Measurements from ENCODE around the gene UBASH3B.

UBASH3B gene

DNA sequence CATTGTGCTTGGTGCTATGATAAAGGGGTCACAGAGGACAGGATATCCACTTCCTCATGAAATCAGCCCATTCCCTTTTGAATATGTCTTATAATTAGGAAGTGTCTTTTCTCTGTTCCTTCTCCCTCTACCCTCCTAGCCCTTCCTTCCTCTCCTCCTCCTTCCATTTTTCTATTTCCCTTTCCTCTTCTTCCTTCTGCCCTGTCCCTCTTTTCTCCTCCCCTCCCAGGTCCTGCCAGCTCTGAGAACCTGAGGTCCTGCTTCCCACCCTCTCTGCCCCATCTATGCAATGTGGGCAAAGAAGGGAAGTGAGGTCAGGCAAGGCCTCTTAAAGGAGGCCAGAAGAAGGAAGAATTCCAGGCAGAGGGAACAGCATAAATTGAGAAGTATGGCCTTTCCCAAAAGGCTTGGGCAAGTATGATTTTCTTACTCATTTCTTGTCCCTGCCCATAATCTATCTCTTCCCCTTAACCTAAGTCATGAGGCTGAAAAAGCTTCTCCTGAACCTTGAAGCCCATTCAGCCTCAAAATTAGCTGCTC, 7.7 kb upstream of the UBASH3B start:
- DNase-seq (ENCODE audit: low spot score): no peak

DNA sequence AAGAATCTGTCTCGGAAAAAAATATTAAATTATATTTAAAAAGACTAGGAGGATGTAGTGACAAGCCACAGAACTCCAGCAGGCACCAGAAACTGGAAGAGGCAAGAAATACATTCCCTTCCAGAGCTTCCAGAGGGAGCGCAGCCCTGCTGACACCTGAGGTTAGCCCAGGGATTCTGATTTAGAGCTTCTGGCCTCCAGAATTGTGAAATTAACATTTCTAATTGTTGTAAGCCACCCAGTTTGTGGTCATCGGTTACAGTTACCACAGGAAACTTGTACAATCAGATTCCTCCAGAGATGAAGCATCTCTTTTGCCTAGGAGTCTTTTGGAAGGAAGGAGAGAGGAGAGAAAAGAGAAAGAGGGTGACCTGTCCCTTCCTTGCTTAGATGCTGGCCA, 6.4 kb upstream of the UBASH3B start:
- DNase-seq (ENCODE audit: low spot score): no peak

DNA sequence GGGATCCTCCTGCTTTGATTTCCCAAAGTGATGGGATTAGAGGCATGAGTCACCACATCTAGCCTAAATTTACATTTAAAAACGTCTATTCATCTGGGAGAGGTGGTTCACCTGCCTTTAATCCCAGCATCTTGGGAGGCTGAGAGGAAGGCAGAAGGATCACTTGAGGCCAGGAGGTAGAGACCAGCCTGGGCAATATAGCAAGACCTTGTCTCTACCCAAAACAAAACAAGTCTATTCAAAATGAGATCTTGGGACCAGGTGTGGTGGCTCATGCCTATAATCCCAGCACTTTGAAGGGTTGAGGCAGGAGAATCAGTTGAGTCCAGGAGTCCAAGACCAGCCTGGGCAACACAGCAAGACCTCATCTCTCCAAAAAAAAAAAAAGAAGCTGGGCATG, 4.9 kb upstream of the UBASH3B start:
- no peak for DNase-seq (ENCODE audit: low spot score)

DNA sequence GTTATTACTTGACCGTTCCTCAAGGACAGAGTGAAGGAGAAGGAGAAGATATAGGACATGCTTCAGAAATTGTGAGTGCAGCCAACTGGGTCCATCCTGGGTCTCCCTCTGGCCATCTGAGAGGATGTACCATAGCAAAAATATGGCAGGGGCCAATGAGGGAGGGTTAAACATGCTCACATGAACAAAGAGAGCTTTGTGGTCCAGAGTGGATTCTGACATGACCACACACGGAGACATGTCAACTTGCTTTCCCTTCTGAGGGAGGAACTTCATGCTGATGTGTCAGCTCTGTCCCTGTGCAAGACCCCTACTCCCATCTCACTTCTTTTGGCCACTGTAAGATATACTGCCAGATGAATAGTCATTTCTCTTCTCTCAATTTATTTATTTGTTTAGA, 3.0 kb upstream of the UBASH3B start:
- no peak for DNase-seq (ENCODE audit: low spot score)

DNA sequence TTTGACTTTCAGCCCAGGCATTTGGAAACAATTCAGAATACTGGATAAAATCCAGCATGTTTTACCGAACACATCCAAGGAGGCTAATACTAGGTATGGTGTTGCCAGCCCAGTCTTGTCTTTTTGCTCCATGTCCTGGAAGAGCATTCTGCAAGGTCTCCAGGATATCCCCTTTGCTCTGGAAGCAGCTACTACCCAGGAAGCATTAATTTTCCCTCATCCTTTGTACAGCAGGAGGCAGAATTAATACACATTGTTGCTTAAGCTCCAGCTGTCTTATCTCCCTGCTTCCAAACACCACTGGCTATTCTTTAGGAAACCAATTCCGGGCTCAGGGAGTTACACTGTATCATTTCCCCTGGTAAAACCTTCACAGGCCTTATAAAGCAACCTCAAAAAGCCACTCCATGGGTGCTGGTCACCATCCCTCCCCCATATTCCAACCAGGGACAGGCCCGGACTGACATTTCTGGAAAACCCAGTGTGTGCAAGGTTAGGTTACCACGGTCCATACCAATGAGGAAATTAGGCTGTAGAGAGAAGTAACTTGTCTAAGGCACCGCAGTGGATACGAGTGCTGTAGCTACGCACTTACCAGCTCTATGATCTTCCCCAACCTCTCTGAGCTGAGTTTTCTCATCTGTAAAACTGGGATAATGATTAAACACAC, 1.5 kb upstream of the UBASH3B start:
- DNase-seq (ENCODE audit: low spot score): no peak

DNA sequence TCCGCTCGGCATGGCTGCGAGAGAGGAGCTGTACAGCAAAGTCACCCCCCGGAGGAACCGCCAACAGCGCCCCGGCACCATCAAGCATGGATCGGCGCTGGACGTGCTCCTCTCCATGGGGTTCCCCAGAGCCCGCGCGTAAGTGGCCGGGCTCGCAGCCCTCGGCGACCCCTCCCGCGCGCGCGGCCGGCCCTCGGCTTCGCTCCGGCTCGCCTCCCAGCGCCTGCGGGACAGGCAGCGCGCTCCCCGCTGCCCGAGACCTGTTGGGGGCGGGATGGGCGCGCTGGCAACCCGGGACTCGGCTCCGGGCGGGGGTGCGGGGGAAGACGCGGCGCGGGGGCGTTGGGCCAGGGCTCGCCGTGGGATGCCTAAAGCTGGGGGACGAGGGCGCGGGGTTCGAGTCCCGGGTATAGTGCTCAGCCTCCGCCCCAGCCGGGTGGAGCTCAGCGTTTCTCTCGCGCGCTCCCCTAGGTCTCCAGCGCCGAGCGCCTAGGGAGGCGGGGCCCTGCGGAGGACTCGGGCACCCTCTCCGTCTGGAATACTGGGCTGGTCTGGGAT, 630 bp downstream of the UBASH3B start:
- no peak for DNase-seq (ENCODE audit: low spot score)

DNA sequence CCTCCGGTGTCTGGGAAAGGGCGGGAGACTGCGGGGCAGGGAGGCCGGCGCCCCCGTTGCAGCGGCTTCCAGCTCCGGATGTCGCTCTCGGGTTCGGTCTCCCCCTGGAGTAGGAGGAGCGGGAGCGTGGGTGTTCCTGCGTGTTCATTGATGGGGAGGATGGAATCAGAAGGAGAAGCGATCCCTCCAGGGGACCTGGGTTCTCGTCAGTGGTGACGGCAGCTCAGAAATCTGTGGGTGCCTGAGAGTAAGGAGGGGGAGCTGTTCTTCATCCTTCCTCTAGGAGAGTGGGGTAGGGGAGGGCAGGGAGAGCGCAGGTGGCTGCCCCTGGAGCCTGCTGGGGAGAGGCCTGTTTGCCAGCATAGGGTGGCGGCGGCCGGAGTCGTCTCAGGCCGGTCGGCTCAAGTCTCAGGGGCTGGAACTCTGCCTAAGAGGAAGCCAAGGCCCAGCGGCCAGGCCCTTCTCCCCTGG, 1.1 kb downstream of the UBASH3B start:
- peak; percentile 77 for DNase-seq (ENCODE audit: low spot score)

DNA sequence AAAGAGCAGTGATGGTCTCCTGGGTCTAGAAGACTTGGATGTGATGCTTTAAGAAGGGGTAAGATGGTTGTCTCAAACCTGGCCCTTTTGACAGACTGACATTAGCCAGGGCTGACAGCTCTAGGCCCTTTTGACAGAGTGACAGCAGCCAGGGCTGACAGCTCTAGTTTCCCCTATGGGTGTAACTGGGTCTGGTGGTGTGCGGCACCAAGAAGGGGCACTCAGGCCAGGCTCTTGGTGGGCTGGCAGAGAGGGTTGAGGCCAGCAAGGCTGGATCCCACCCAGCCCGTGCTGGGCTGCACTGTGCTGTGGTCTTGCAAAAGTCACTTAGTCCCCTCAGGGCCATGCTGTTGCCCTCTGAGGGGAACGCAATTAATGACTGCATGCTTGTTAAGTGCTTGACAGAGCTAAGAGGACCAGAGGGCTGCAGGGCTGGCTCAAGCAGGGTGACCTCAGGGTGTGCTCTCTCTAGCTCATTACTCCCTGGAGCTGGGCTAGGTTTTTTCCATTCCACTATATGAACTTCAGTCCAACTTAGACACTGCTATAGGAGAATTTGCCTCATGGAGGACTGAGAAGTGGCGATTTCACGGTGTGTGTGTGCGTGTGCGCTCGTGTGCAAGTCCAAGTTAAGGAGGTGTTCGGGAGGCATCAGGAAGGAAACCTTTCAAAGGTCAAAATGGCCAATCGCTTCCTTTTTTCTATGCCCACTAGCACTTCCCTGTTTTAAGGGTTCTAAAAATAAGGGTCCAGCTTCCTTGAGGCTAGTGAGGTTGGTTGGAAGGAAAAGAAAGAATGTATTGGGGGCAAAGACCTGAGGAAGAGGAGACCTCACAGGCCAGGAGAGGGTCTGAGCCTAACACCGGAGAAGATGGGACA, 4.4 kb downstream of the UBASH3B start:
- DNase-seq (ENCODE audit: low spot score): no peak

DNA sequence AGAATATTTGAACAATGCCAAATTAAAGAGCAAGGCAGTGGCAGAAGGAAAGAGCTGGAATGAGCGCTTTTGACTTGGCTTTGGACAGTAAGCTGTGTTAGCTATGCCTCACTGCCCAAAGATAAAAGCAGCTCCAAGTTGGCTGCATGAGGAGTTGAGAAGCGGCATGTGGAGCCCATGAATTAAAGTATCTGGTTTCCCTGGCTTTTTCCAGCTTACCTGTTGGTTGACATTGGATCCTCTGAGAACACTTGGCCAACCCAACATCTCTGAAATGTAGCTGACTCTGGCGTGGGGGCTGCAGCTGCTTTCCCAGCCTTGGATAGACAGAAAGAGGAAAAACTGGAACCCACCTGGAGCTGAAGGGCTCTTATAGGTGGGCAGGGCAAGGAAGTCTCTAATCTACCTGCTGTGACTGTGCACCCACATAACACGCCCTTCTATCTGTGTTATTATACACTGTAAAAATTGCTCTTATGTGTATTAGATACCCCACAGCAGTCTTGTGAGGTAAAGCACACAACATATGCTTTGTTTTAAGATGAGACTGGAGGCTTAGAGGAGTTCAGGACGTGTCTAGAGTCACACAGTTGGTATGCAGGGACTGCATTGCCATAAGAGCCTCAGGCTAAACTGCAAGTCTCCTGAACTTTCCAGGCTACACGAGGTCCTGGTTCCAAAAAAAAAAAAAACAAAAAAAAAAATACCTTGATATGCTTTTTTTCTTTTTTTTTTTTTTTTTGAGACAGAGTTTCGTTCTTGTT, 5.8 kb downstream of the UBASH3B start:
- DNase-seq (ENCODE audit: low spot score): no peak

DNA sequence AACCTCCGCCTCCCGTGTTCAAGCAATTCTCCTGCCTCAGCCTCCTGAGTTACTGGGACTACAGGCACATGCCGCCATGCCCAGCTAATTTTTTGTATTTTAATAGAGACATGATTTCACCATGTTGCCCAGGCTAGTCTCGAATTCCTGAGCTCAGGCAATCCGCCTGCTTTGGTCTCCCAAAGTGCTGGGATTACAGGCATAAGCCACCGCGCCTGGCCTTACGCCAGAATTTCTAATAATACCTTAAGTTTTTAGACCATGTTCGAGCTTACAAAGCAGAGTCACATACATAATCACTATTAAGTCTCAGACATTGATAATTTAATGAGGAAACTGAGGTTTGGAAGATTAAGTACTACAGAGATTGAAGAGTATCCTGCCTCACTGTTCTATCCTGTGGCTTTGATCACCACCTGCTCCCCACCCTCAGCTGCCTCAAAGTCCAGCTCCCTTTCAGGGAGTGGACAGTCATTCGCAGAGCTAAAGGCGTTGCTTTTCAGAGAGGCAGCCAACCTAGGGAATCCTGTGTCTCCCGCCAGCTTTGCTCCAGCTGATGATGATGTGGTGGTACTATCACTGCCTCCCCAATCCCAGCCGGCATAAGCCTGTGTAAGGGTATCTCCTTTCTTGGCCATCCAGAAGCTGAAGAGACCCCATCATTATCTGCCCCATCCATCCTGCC, 7.7 kb downstream of the UBASH3B start:
- DNase-seq (ENCODE audit: low spot score): no peak

DNA sequence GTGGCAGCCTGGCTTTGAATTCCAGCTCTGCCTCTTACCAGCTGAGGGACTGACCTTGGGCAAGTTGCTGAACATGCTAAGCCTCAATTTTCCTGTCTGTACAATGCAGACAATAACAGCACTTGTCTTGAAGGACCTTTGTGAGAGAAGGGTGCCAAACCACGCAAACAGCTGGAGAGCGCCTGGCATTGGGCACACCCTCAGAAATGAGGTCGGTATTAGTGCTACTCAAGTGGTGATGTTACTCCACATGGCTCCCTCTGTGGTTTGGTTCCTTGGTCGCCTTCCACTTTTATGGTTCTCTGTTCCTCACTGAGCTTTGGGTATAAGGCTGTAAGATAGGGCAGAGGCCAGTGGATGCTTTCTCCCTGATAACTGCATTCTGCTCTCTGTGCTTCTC, 8.2 kb downstream of the UBASH3B start:
- DNase-seq (ENCODE audit: low spot score): no peak

DNA sequence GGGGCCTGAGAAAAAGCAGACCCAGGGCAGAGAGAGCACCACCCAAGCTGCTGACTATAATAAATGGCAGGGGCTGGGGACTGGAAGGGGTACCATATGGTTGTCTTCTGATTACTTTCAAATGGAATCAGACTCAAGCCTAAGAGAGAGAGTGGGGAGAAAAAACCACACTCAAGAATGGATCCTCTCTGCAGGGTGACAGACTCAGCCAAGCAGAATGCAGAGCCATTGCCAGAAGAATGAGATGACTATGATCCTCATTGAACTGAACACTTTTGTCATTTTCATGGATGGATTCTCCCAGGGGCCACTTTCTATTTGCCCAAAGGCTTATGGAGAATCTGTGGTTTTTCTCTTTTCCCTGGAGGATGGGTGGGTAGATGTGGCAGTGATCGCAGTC, 8.7 kb downstream of the UBASH3B start:
- no peak for DNase-seq (ENCODE audit: low spot score)

DNA sequence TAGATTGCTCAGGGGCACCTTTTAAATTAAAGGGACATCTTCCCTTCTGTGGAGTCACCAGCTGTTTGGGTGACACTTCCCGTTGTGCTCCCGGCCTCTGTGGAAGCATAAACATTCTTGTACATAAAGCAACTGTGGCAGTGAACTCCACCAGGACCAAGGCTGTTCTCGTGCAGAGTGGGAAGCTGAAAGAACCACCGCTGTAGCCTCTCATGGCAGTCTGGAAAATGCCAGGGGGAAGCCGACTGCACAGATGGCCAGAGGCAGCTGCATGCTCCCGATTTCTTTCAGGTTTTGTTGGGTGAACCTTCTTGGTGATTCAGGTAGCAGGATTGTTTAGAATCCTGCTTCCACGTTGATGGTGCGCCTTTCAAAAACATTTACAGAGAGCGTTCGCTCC, 10.3 kb downstream of the UBASH3B start:
- DNase-seq (ENCODE audit: low spot score): no peak

DNA sequence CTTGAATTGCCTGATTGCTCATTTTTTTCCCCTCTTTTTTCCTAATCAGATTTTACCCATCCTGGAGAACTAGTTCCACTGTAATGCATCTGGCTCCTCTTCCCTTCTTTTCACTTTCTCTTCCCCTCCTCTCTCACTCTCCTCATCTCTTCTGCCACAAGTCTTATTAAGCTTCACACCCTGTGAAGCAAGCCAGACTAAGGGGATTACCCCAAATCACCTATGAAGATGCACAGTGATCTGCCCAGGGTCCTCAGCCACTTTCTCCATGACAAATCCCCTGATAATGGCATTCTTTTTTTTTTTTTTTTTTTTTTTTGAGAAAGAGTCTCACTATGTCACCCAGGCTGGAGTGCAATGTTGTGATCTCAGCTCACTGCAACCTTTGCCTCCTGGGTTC, 11.2 kb downstream of the UBASH3B start:
- DNase-seq (ENCODE audit: low spot score): no peak

DNA sequence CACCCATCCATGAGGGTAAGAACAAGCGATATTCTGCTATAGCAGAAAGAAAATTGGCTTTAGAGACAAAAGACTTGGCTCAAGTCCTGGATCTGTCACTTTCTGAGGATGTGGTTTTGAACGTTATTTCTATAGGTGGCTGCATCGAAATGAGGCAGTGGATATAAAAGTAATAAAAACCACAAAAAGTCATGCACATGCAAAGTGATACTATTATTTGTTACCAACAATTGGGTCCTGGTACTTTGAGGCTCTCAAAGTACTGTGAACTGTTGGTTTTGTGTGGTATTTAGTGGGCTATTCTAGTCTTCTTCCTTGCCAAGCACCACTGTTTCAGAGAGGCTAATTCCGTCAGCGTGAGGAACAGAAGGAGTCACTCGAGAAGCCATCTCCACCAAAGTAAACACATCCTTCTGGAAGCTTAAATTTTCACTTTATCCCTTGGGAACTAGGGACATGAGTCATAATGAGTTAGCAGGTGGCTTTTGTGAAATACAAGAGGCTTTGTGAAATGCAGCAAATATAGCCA, 13.1 kb downstream of the UBASH3B start:
- no peak for DNase-seq (ENCODE audit: low spot score)

DNA sequence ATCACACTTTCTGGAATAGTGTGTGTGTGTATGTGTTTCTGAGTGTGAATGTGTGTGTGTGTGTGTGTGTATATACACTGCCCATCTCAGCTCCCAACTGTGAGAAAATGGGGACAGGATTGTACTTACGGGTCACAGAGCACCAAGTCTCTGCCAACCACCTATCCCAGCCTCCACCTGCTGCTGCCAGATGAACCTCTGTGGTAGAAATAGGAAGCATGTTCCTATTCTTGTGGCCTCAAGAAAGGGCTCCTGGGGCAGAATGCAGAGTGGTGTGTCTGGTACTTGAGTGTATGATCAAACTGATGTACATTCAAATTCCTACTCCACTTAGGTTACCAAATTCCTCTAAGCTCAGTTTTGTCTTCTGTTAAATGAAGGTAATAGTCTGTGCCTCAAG, 14.6 kb downstream of the UBASH3B start:
- DNase-seq (ENCODE audit: low spot score): no peak

DNA sequence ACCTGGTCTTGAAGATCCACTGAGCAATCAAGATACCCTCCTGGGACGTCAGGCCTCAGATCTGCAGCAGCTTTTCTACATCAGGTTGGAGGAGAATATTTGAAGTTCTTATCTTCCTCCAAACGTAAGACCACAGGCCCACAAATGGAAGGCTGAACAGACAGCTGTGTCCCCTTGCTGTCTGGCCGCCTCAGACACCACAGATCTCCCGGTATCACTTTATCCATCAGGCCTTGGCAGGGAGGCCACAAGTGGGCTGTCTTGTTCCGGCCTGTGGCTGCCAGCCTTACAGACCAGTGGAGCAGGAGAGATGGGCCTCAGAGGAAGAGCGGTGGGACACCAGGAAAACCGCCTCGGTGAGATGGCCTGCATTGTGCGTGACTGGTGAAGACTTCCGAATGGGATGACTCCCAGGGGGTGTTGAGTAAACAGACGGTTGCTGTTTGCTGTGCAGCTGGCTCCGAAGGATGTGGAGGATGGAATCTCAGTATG, 15.9 kb downstream of the UBASH3B start:
- DNase-seq (ENCODE audit: low spot score): peak; percentile 68

DNA sequence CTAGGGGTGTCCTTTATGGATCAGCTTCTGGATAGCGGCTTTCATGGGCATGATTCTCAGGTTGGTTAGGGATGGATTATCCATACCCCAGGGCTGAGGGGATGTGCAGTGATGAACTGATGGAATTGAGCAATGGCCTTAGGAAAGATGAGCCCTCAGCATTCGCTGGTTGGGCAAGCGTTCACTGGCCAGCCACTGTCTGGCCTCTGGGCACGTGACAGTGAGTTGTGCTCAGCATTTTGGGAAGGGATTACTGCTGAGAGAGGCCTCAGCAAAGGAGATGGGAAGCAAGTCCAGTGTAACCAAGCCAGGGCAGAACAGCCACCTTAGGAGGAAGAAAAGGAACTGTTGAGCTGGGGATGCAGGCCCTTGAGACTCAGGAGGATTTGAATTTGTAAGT, 17.4 kb downstream of the UBASH3B start:
- no peak for DNase-seq (ENCODE audit: low spot score)

DNA sequence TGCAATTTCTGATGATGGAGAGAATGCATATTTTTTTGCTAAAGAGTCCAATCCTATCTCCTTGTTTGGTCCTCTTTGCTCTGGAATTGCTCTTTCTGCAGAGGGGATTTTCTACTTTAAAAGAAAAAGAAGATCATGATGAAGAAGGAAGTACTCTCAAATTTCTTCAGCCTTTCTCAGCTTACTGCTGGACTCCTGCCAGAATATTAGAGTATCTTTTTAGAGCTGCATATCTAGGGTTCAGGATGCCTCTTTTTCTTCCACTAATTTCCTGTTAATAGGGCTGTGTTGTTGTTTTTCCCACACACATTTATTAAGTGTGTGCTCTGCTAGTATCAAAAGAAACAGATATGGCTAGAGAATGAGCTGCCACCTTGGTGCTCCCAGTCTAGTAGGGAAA, 18.2 kb downstream of the UBASH3B start:
- DNase-seq (ENCODE audit: low spot score): no peak

DNA sequence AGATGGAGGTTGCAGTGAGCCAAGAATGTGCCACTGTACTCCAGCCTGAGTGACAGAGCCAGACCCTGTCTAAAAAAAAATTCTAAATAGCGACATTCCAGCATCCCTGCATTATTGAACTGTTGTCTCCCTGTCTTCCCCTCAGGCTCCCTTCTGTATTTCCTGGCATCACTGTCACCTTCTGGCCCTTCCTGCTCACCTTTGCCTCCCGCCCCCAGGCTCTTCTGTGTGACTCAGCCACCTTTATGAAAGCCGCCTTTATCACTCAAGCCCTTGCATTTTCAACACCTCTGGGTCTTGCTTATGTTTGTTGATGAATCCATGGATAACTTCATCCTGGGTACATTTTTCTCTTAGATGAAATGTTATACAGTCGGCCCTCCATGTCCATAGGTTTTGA, 21.1 kb downstream of the UBASH3B start:
- DNase-seq (ENCODE audit: low spot score): no peak

DNA sequence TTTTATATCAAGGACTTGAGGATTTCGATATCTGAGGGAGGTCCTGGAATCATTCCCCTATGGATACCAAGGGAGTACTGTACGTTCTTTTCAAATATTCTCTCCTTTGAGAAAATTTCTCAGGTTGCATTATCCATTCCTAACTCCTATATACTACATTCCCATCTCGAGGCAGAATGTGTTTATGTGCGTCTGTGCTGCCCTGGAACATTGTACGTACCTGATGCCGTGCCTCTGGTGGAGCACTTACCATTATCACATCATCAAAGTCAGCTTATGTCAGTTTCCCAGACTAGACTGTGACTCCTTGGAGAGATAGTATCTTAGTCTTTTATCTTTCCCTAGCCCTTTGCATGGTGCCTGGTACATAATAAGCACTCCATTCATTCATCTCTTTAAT, 21.7 kb downstream of the UBASH3B start:
- no peak for DNase-seq (ENCODE audit: low spot score)

Data from left forelimb (tissue), 1 donor.